ENCODE results near the gene DHRS7B.
"Not testable (repeated sequence)": the region's sequence is repeated elsewhere in the genome, so short reads cannot be mapped to it uniquely, and the experiment has no call there.

Gene DHRS7B

GRCh38 chr17:21113049-21113690 is 13.6 kb upstream of the DHRS7B start:
- no peak for DNase-seq

GRCh38 chr17:21113716-21114115 is 13.0 kb upstream of the DHRS7B start:
- no peak for DNase-seq

GRCh38 chr17:21114791-21115190 is 12.0 kb upstream of the DHRS7B start:
- DNase-seq: not testable (repeated sequence)

GRCh38 chr17:21119247-21119918 is 7.4 kb upstream of the DHRS7B start:
- peak; percentile 77 for DNase-seq

DNA sequence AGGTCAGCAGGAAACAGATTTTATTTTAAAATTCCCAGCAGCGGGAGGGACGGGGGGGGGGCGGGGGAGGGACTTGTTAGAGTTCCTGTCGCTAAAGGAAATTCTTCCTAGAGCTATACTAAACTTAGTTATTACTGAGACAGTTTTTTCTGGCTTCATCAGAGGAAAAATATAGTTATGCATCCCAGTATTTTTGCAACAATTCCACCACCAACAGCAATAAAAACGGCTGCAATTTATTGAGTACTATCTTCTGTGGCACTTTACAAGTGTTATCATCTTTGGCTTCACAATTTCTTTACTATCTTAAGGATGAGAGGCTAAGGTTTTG is 6.9 kb upstream of the DHRS7B start:
- no peak for DNase-seq

GRCh38 chr17:21124086-21124485 is 2.7 kb upstream of the DHRS7B start:
- no peak for DNase-seq

- not testable (repeated sequence) for DNase-seq
Measured at GRCh38 chr17:21124517-21124916, 2.2 kb upstream of the DHRS7B start.

DNA sequence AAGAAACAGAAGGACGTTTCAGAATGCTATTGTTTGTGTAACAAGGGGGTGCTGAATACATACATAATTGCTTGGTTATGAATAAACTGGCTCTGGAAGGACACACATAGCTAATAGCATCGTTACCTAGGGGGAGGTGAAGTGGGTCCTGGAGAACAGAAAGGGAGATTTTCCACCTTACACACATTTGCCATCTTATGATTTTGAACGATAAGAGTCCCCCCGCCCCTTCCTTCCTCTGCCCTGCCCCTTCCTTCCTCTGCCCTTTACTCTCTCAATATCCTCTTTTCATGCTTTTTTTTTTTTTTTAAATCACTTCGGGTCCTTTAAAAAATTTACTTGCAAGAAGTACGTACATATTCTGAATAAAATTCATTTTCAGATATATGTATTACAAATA is 902 bp upstream of the DHRS7B start:
- peak; percentile 30 for DNase-seq

GRCh38 chr17:21127509-21128077 is 829 bp downstream of the DHRS7B start:
- no peak for DNase-seq

DNA sequence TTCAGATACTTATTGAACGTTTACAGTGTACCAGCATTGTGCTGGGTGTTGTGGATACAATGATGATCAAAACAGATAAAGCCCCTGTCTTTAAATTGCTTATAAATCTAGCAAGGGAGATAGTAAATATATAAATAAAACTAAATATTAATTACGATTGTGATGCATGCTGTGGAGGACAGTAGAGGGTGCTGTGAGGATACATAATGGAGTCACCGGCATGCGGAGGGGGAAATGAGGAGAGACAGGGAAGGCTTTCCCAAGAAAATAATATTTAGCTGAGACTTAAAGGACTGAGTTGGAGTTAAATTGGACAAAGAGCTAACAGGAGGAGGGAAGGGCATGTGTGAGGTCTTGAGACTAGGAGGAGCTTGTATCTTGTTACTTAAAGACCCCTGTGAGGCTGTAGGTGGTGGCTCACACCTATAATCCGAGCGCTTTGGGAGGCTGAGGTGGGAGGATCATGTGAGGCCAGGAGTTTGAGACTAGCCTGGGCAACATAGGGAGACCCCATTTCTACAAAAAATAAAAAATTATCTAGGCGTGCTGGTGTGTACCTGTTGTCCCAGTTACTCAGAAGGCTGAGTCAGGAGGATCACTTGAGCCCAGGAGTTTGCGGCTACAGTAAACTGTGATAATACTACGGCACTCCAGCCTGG is 2.4 kb downstream of the DHRS7B start:
- peak; percentile 40 for DNase-seq

DNA sequence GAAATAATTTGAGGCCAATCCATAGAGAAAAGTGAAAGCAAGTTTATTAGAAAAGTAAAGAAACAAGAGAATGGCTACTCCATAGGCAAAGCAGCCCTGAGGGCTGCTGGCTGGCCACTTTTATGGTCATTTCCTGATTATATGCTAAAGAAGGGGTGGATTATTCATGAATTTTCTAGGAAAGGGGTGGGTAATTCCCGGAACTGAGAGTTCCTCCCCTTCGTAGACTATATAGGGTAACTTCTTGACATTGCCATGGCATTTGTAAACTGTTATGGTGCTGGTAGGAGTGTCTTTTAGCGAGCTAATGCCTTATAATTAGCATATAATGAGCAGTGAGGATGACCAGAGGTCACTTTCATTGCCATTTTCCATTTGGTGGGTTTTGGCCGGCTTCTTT is 4.4 kb downstream of the DHRS7B start:
- peak; percentile 67 for DNase-seq

DNA sequence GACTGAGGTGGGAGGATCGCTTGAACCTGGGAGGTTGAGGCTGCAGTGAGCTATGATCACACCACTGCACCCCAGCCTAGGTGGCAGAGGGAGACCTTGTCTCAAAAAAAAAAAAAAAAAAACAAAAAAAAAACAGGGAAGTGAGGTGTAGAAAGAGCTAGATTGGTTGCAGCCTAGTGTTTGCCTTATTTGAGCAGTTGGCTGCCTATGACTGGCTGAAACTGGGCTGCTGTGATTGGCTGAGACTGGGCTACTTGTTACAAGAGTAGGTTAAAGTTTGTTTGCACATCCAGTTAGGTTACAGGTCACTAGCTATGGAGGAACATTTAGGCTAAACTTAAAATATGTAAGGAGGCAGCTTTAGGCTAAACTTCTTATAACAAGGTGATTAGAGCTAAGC is 5.7 kb downstream of the DHRS7B start:
- DNase-seq: no peak

GRCh38 chr17:21134559-21134958 is 7.8 kb downstream of the DHRS7B start:
- DNase-seq: no peak

GRCh38 chr17:21140911-21141310 is 14.1 kb downstream of the DHRS7B start:
- DNase-seq: no peak

- no peak for DNase-seq
Measured at GRCh38 chr17:21141331-21141730, 14.6 kb downstream of the DHRS7B start.

GRCh38 chr17:21142065-21142464 is 15.3 kb downstream of the DHRS7B start:
- DNase-seq: not testable (repeated sequence)

DNA sequence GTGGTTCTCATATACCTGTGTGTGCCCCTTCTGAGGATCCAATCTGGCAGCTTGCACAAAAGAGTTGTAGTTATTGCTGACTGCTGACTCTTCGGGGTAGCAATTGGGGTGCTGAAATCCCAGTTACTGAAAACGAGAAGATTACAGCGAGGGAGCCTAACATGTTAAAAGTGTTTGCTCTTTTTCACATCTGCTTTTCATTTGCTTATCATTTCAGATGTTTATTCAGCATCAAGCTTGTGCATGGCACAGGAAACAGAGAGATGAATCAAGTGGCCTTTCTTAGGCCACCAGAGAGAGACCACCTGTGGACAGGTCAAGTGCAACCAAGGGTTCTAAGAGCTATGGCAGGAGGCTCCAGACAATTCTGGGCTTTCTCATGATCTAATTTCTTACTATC is 16.9 kb downstream of the DHRS7B start:
- DNase-seq: no peak

- DNase-seq: not testable (repeated sequence)
Measured at GRCh38 chr17:21144299-21144698, 17.5 kb downstream of the DHRS7B start.

- DNase-seq: no peak
Measured at GRCh38 chr17:21146362-21147015, 19.7 kb downstream of the DHRS7B start.

DNA sequence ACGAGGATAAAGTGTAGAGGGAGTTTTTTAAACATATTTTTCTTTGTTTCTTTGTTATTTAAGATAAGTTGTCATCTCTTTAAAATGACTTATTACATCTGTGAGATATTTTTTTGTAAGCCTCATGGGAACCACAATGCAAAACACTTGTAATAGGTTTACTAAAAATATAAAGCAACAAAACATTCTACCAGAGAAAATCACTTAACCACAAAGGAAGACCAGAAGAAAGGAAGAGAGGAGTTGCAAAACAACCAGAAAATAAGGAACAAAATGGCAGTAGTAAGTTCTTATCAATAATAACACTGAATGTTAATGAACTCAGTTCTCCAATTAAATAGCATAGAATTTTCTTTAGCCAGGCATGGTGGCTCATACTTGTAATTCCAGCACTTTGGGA is 22.9 kb downstream of the DHRS7B start:
- DNase-seq: no peak

DNA sequence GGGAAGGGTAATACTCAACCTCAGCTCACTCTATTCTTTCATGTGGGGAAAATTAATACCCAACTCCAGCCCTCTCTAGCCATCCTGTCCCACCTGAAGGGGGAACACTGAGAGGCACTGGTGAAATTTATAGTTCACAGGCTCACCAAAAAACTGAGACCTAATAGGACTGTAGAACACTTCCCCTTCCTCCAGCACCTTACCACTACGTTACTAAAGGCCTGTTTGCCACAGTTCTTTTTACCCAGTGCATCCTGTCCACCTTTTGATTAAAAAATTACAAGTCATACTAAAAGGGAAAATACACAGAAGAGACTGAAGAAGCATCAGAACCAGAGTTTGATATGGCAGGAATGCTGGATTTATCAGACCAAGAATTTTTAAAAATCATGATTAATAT is 26.0 kb downstream of the DHRS7B start:
- DNase-seq: no peak

GRCh38 chr17:21157586-21158370 is 31.0 kb downstream of the DHRS7B start:
- no peak for DNase-seq

DNA sequence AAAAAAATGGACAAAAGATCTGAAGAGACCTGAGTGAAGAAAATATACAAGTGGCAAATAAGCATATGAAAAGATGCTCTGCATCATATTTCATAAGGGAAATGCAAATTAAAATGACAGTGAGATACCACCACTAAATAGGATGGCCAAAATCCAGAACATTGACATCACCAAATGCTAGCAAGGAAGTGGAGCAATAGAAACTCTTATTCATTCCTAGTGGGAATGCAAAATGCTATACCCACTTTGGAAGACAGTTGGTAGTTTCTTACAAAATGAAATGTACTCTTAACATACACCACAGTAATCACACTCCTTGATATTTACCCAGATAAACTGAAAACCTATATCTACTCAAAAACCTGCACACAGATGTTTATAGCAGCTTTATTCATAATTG is 33.6 kb downstream of the DHRS7B start:
- no peak for DNase-seq
